Activated CD4-positive, alpha-beta T cell treated with anti-CD3 and anti-CD28 coated beads, Interleukin-2, amount 50 U/mL, for 48 hours (primary cell): ENCODE data around the gene PITPNC1.
"Not testable (repeated sequence)": the region's sequence is repeated elsewhere in the genome, so short reads cannot be mapped to it uniquely, and the experiment has no call there.

Experiments used
- DNase-seq, 2 experiments: peaks; one replicate each; pipeline ENCODE4 v3.0.0-alpha.2; 2020

Gene PITPNC1

DNA sequence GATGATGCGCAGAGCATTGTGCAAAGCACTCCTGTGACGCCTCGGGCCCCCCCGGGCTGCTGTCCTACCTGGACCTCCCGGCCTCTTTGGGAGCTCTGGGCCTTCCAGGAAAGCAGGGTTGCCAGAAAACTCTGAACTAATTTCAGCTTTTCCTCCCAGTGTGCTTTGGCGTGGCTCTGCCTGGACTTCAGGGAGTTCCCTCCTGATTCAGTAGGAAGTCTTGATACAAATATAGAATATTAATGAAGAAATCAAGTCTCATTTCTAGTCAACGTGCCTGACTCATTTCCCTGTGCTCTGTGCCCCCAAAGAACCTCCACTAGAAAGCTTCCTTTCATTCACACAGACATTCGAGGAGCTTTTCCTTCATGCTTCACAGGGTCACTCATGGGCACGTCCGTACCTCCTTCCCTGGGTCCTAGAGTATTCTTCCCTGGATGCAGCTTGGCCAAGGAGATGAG is 256.7 kb downstream of the PITPNC1 start:
- DNase-seq = no peak

DNA sequence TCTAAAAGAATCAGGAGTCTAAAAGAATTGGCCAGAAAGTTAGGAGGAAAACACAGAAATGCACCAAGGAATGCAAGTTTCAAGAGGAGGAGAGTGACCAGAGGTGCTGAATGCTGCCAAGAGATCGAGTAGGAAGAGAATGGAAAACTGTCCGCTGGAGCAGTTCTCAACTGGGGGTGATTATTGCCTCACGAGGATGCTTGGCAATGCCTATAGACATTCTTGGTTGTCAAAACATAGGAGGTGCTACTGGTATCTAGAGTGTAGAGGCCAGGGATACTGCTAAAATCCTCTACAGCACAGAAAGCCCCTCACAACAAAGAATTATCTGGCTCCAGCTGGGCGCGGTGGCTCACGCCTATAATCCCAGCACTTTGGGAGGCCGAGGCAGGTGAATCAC is 258.6 kb downstream of the PITPNC1 start:
- no peak for DNase-seq

- DNase-seq = no peak
These were observed 259.2 kb downstream of the PITPNC1 start for GRCh38 chr17:67636312-67636711.

- no peak for DNase-seq
These were observed 259.9 kb downstream of the PITPNC1 start for GRCh38 chr17:67636834-67637520.

DNA sequence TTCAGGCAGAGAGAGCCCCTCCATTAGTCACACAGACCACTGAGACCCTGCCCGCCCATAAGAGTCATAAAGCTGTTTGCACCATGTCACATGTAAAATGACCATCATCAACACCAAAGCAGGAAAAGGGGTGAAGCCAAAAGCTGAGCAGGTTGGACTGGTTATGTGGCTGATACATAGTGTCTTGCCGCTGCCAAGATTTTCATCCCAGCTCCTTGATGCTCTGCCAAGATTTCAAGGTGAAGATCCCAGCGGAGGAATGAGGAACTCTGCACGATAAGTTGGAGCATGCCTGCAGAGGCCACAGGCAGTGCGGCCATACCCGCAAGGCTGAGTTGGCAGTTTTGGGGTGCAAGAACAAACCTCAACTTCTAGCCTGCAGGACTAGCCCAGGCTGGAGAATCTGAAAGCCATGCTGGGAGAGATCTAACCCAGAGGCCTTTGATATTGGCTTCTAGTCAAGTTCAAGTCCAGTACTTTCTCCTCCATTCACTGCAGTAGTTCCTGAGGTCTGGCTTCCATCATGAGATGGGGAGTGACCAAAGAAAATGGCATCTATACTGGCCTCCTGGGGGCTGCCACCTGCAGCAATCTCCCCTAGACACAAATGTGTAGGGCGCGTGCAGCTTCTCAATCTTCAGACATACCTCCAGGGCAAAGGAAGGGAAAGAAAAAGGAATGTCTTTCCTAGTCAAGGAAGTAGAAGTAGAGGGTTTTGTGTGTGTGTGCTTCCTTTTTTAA is 261.0 kb downstream of the PITPNC1 start:
- no peak for DNase-seq

DNA sequence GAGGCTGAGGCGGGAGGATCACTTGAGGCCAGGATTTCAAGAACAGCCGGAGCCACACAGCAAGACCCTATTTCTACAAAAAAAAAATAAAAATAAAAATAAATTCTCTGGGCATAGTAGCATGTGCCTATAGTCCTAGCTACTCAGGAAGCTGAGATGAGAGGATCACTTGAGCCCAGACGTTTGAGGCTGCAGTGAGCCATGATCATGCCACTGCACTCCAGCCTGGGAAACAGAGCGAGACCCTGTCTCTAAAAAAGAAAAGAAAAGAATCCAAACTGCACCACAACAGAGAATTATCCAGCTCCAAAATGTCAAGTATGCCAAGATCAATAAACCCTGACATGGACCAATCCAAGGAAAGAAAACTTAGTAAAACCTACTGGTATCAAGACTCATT is 261.8 kb downstream of the PITPNC1 start:
- DNase-seq = no peak

GRCh38 chr17:67639555-67639954 is 262.5 kb downstream of the PITPNC1 start:
- no peak for DNase-seq

GRCh38 chr17:67639979-67640378 is 262.9 kb downstream of the PITPNC1 start:
- DNase-seq = no peak

DNA sequence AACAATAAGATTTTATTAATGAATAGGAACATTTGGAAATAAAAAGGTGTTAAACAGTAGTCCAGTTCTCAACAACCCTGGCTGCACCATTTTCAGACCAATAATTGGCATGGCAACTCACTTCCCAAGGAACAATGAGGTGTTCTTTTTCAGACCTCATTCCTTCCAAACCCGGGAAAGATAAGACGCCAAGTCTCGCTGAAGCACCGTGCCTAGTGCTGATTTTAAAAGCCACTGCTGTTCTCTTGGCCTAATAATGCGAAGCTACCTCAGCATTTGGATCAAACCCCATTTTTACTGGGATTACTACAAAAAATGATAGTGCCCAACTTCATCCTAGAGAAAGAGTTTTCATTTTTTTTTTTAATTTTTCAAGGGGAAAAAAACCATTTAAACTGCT is 265.4 kb downstream of the PITPNC1 start:
- DNase-seq = no peak

GRCh38 chr17:67644061-67644460 is 267.0 kb downstream of the PITPNC1 start:
- DNase-seq = no peak

DNA sequence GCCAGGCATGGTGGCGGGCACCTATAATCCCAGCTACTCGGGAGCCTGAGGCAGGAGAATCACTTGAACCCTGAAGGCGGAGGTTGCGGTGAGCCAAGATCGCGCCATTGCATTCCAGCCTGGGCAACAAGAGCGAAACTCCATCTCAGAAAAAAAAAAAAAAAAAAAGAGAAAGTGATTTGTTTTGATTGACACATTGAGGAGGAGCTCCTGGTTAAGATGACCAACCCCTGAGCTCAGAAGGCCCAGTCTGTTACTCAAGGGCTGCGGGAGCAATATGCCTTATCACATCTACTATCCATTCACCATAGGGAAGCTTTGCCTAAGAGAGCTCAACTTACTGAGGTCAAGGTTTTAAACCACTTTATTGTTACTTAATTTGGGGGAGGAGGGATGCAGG is 268.1 kb downstream of the PITPNC1 start:
- not testable (repeated sequence) for DNase-seq

- DNase-seq = no peak
These were observed 269.4 kb downstream of the PITPNC1 start for GRCh38 chr17:67646472-67646871.

GRCh38 chr17:67647482-67647881 is 270.4 kb downstream of the PITPNC1 start:
- no peak for DNase-seq

GRCh38 chr17:67648032-67648905 is 271.2 kb downstream of the PITPNC1 start:
- DNase-seq = no peak

DNA sequence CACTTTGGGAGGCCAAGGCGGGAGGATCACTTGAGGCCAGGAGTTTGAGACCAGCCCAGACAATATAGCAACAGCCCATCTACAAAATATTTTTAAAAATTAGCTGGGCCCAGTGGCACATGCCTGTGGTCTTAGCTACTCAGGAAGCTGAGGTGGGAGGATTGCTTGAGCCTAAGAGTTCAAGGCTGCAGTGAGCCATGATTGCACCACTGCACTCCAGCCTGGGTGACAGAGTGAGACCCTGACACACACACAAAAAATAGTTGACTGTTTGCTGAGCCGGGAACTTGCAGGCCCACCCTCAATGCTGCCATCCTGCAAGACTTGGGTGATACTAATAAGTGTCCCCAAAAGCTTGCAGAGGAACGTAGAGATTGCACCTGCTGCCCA is 271.8 kb downstream of the PITPNC1 start:
- DNase-seq = not testable (repeated sequence)

DNA sequence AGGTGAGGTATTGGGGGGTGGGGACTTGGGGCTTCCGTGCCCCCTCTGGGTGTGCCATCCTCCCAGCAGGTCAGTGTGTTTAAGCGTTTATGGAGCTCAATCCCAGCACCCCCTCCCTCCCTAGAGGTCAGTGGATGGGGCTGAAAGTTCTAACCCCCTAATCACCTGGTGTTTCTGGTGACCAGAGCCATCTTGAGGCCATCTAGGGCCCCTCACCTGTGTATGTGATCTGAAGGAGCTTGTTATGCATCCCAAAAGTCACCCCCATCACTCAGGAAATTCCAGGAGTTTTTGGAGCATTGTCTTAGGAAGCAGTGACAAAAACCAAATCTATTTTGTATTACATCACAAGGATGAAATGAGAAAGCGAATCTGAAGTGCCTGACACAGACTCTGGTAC is 272.8 kb downstream of the PITPNC1 start:
- DNase-seq = no peak

- DNase-seq = not testable (repeated sequence)
These were observed 274.1 kb downstream of the PITPNC1 start for GRCh38 chr17:67651218-67651579.

DNA sequence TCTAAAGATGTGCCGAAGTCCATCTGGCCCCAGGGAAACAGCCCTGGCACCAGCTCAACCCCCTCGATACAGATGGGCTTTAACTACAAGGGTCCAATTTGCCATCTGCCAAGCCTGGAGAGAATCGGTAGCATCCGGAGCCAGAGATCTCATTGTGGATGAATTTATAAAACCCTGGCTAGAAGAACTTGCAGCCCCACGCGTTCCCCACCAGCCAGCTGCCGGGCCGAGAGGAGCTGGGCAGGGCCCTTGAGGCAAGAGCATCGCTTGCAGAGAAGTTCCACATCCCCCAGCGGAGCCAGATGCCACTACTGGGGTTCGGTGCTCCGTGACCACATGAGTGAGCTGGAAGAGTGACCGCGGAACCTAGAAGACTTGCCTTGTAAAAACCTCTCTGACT is 275.4 kb downstream of the PITPNC1 start:
- DNase-seq = no peak

DNA sequence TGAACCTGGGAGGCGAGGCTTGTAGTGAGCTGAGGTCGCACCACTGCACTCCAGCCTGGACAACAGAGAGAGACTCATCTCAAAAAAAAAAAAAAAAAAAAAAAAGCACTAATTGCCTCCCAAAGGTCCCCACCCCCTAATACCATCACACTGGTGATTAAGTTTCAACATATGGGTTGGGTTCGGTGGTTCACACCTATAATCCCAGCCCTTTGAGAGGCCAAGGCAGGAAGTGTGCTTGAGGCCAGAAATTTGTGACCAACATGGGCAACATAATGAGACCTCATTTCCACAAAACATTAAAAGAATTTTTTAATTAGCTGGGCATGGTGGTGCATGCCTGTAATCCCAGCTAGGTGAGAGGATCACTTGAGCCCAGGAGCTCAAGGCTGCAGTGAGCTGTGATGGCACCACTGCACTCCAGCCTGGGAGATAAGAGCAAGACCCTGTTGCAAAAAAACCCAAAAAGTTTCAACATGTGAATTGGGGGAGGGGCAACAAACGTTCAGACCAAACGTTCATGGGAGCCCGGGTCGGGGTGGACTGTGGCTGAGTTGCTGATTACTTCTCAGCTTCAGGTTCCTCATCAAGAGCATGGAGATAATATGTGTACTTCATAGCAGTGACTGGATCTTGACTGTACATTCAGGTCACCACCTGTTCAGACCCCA is 278.5 kb downstream of the PITPNC1 start:
- DNase-seq = no peak

DNA sequence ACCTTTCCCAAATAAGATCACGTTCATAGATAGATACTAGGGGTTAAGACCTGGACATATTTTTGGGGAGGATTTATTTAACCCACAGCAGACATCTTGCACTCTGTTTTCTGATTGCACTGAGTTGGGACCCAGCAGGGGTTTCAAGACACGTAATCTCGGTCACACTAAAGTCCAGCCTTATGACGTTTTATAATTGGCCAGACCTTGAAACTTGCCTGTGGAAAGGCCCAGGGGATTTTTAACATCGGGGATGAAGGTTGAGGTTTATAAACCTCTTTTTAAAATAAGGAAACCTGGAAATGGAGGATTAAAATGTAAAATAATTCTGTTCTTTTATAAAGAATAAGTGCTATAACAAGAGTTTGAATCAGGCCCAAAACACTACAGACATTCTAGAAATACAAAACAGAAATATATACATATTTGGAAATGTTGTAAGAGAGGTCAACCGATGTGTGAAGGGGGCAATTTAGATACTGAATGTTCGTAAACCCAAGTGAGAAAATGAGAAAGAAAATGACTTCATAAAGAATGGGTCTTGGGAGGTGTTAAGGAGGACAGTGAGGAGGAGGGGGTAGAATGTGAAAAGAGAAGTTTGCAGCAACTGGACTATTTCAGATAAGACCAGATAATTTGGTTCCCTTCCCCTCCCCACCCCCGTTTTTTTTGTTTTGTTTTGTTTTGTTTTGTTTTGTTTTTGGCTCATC is 279.6 kb downstream of the PITPNC1 start:
- DNase-seq = no peak

DNA sequence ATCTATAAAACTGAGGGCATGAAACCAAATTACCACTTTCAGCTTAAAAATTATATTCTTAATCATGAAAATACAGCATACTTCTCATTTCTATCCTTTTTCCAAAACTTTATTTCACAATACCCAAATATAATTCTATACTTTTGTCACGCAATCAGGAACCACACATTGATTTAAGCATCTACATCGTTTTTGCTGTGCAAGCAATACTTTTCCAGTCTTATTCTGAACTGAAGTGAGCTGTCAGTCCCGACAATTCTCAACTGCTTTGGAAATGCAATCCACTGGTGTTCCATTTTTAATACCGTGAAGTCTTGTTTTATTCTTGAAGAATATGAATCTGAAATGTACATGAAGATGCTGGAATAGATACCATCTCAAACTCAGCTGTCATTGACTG is 280.5 kb downstream of the PITPNC1 start:
- no peak for DNase-seq

DNA sequence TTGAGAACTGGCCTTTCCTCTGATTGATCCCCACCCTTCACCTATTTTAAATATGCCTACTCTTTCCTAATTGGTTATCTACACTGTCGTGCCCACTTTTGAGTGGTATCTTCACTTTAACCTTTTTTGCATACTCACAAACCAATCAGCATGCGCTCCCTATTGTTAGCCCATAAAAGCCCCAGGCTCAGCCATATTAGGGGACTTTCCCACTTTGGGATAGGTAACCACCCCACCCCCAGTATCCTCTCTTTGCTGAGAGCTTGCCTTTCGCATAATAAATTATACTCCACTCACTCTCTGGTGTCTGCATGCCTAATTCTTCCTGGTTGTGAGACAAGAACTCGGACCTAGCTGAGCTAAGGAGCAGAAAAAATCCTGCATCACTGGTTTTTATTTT is 281.2 kb downstream of the PITPNC1 start:
- no peak for DNase-seq
